GM18909 (cell line): Measurements from ENCODE around the gene PIAS1.
"Not testable (repeated sequence)": the region's sequence is repeated elsewhere in the genome, so short reads cannot be mapped to it uniquely, and the experiment has no call there.

Source experiments
- ATAC-seq: cut with Tn5 transposase; IDR thresholded peaks from one replicate; pipeline ENCODE4 v1.9.1; 2021; ENCODE audit warnings: mild to moderate bottlenecking; ENCODE audit not compliant: unreplicated experiment, poor library complexity

PIAS1 gene

DNA sequence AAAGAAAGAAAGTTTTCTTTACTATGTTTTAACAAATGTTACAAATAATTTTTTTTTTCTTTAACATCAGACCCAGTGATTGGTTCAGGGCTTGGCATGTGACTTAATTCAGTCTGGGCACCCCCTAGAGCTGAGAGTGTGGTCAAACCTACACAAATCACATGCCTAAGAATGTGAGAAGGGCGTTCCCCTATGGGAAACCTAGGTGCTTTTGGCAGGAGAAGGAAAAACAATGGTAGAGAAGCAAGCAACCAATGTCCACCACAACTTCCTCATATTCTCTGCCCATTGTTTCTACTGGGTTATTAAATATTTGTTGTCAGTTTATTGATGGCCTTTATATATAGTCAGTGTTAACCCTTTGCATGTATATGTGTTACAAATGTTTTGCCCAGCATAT, 21.4 kb upstream of the PIAS1 start:
- ATAC-seq = peak; percentile 45

DNA sequence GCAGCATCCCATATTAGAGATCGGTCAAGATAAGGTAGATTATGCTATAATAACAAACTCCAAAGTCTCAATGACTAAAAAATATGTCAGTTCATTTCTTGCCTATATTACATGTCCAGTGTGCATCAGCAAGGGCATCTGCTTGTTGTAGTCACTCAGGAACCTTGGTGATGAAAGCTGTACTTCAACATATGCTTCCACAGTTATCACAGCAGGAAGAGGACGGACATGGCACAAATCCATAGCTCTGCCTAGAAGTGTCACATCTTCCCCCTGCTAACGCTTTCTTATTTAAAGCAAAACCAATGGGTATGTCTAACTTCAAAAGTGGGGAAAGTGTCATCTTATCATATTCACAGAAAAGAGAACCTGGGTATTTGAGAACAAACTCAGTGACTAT, 20.0 kb upstream of the PIAS1 start:
- ATAC-seq = no peak

DNA sequence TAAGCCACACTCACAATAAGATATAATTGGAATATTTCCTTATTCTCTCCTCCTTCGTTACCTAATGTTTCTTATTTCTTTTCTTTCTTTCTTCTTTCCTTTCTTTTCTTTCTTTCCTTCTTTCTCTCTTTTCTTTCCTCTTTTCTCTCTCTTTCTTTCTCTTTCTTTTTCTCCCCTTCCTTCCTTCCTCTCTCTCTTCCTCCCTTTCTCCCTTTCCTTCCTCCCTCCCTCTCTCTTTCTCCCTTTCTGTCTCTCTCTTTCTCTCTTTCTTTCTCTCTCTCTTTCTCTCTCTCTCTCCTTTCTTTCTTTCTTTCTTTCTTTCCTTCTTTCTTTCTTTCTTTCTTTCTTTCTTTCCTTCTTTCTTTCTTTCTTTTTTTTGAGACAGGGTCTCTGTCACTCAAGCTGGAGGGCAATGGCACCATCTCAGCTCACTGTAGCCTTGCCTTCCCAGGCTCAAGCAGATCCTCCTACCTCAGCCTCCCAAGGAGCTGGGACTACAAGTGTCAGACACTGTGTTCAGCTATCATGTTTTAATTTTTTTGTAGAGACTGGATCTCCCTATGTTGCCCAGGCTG, 19.3 kb upstream of the PIAS1 start:
- no peak for ATAC-seq

DNA sequence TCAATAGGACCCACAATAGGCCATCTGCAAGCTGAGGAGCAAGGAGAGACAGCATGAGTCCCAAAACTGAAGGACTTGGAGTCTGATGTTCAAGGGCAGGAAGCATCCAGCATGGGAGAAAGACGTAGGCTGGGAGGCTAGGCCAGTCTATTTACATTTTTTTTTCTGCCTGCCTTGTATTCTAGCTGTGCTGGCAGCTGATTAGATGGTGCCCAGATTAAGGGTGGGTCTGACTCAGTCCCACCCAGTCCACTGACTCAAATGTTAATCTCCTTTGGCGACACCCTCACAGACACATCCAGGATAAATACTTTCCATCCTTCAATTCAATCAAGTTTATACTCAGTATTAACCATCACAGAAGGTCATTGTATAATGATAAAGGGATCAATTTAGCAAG, 15.9 kb upstream of the PIAS1 start:
- no peak for ATAC-seq

DNA sequence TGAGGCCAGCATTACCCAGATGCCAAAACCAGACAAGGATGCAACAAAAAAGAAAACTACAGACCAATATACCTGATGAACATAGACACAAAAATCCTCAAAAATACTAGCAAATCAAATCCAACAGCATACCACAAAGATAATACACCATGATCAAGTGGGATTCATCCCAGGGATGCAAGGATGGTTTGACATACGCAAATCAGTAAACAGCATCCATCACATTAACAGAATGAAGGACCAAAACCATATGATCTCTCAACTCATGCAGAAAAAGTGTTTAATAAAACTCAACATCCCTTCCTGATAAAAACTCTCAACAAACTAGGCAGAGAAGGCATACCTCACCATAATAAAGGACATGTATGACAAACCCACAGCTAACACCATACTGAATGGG, 14.0 kb upstream of the PIAS1 start:
- ATAC-seq = no peak

DNA sequence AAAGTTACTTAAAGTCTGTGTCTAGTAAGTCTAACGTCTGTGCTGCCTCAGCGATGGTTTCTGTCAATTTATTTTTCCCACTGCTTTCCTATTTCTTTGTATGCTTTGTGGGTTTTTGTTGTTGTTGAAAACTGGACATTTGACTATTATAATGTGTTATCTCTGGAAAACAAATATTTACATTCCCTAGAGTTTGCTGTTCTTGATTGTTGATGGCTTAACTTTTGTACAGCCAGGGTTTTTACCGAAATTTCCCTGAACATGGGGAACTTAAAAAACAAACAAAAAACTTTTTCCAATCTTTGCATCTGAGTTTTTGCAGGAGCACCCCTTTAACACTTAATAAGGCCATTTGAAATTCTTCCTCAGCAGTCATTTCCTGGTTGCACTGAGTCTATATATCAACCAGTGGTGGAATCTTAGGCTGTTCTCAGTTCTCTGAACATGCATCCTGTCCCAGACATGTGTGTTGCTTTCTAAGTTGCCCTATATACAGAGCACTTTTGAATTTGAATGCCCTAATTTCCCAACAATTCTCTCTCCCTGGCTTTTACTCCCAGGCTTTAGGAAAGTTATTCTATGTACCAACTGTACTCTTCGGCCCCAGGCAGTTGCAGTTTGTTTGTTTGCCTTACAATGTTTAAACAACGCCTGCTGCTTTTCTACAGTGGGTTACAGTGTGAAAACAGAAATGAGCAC, 11.8 kb upstream of the PIAS1 start:
- no peak for ATAC-seq

DNA sequence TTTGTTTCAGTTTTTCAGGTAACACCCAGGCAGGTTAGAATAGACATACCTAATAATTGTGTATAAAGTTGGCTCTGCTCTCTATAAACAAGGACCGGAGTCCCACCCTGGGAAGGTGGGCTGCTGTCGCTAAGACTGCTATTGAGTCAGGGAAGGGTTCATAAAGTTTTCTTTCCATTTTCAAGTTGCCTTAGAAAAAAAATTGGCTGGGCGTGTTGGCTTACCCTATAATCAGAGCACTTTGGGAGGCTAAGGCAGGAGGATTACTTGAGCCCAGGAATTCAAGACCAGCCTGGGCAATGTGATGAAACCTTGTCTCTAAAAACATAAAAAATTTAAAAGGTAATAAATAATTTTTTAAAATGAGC, 11.3 kb upstream of the PIAS1 start:
- no peak for ATAC-seq

DNA sequence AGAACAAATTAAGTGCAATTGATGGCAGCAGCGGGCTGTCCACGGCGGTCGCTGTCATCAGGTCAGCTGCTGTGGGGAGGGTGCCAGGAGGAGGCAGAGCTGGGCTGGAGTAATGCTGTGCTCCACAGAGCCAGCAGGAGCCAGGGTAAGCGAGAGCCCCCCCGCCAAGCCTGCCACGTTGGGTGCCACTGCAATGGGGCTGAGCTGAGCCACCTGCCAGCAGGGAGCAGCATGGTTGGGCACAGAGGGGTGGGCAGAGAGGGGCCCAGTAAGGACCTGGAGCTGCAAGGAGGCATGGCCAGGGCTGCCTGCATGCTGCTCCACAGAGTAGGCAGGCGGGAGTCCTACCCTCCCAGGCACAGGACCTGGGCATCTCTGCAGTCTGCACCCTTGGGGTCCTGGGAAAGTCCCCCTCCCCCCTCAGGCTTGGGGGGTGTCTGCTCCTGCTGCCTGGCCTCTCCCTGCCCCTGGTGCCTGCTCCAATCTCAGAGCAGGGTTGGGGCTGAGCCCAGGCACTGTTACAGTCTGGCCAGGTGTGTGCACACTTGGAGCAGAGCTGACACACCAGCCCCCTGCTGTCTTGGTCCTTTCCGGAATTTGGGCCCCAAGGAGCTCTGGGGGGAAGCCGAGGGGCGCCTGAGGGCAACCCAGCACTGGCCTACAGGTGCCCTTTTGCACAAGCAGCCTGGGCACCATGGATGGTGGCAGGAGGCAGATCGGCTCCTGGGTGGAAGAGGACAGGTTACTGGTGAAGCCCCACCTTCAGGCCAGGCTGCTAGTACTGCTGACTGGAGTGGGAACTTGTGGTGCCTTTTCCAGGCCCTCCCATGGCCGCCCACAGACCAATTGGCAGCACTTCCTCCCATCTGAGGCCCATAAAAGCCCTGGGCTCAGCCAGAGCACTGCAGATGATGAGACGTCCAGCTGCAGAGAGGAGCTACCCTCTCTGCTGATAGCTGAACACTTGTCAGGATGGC, 8.5 kb upstream of the PIAS1 start:
- no peak for ATAC-seq

DNA sequence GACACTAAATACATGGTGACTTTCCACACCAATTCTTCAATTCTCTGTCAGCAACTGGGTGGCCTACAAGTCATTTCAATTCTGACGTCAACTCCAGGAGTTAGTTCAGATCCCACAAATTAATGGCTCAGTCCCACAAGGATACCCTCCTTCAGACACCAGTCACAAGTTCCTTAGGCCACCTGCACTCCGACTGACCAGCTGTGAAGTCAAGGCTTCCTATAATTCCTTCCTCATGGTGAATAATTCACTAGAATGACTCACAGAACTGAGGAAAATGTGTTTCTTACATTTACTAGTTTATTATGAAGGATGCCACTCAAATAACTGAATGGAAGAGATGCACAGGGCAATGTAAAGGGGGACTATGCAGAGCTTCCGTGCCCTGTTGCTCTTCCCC, 6.3 kb upstream of the PIAS1 start:
- ATAC-seq = no peak

DNA sequence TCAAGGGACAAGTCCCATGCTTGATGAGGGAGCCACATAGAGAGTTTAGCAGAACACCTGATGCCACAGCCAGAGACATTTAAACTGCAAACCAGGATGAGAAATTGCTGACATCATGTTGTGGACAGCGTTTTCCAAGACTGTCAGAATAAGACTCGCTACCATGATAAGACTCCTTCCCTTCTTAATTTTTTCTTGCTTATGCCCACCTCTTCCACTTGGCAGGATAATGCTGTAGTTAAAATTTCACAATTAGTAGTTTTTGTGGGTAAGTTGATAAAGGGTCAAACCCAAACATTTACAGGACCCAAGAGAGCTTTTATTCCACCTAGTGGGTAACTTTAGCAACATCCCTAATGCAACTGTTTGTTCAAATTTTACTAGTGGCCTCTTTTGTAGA, 3.0 kb upstream of the PIAS1 start:
- ATAC-seq = no peak

DNA sequence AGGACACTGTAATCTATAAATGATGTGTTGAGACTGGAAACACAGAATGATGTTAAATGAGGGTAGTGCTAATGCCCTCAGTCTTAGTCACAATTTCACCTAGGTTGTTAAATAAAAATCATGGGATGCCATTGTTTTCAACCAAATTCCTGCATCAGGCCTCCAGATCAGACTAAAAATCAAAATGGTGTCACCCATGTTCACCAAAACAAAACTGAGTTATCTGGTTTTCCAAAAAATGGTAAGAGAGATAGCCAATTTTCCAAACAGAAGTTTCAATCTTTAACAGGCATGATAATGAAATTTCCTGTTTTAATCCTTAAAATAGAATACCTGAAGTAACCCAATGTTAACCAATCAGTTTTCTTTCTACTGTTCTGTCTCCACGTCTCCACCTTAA, 2.2 kb upstream of the PIAS1 start:
- no peak for ATAC-seq

DNA sequence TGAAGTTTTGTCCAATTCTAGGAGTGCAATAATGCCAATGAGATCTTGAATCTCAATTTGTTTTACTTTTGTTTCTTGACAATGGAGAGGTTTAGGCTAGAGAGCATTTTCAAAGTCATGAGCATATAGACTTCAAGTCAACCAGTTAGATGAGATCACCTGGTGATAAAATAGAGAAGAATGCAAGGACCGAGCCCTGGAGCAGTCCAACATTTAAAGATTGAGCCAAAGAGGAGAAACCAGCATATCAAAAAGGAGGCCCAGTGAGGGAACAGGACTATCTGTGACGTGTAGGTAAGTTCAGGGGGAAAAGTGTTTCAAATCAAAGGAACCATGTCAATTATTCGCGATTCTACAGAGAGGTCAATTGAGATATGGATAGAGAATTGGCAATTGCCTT, 1.7 kb upstream of the PIAS1 start:
- no peak for ATAC-seq

DNA sequence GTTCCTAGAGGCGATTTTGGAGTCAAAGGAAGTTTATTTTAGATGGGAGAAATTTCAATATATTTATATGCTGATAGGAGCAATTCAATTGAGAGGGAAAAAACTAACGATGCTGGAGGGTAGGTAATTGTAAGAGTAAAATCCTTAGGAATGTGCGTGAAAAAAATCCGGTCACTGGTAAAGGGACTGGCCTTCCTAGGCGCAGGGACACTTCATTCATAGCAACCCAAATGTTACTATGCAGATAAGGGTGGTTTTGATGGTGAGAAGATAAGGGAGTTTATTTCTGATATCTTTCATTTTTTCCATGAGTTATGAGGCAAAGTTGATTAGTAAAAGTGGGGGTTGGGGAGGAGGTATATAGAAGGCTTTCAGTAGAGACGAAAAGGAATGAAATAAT, 1.1 kb upstream of the PIAS1 start:
- no peak for ATAC-seq

DNA sequence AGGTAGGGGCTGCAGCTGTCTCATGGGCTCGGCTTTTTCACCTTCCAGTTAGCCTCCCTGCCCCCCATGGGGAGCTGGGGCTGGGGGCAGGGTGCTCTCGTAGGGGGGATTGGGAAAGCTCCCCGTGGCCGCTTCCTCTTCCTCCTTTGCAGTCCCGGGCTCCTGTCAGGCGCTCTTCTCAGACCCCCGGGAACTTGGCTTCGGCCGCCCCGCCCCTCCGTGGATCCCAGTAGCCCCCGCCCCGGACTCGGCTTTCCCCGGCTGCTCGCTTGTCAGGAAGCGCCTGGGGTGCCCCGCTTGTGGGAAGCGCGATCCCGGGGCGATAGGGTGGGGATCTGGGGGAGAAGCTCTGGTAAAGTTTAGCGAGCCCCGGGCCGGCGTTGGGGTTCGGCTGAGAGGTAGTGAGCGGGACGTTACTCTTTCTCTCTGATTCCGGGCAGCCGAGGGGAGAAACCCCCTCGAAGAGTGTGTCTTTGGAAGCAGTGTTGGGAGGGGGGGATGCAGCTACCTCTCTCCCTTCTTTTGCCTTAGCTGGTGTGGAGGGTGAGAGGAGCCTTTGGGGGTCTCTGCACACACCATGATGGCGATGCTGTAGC, 611 bp downstream of the PIAS1 start:
- ATAC-seq = peak; percentile 15

DNA sequence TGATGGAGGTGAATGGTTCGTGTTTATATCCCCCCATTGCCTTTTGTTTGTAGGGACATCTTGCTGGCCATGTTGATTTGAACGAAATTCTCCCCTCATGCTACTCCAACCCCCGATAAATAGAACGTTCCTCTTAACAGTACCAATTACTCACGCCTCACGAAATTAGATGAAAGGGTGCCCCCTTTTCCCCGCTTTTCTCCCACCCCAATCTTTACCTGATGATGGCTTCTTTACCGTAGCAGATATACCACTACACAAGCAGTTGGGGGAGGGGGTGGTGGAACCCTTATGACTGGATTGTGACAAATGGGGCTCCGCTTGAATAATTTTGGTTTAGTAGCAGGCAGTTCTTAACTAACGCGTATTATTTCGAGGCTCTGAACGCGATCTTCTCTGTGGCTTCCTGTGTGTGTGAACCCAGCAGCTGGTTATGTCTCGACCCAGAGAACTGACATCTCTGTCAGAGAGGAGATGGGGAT, 1.1 kb downstream of the PIAS1 start:
- ATAC-seq = peak; percentile 32

DNA sequence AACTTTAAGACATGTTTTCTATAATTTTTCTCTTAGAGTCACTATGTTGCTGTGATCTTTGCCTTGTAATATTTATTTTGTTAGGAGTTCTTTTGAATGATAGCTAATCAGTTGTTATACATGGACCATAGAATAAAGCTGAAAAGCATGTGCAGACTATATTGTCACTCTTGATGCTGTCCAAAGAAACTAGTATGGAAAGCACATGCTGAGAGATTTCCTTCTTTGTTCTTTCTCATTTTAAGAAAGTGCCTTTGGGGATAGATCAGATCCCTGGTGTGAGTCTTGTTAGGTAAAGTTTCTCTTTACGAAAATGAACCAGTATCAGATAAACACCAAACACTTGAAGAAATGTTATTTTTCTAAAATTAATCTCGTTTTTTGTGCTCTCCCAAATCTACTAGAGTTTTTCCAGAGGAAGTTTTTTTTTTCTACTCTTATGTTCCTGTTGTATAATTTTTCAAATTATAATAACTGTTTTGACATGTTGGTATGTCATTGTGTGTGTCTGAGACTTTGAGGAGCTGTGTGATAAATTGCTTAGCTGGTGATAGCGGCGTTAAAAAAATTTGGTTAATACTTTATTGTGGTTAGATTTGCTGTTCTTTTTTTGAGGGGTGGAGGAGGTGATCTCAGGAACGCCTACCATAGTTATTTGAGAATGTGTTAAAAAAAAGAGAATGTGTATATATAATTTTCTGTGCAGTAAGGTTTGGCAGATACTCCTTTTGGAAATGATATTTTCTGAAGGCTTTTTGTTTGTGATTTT, 2.2 kb downstream of the PIAS1 start:
- no peak for ATAC-seq

DNA sequence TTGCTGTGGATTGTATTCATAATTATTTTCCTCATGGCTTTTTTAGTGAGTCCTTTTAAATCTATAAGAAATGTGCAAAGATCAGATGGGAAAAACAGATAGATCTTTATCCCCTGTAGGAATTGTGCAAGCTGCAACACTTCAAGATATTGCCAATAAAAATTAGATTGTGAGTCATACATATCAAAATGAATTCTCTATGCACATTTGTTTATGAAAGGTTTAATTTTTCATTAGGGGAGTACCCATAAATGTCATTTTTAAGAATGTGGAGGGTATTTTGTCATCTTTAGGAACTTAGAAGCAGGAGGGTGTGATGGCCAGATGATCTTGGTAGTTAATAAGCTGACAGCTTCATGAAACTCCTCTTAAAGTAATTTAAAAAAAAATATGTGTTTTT, 2.9 kb downstream of the PIAS1 start:
- no peak for ATAC-seq

DNA sequence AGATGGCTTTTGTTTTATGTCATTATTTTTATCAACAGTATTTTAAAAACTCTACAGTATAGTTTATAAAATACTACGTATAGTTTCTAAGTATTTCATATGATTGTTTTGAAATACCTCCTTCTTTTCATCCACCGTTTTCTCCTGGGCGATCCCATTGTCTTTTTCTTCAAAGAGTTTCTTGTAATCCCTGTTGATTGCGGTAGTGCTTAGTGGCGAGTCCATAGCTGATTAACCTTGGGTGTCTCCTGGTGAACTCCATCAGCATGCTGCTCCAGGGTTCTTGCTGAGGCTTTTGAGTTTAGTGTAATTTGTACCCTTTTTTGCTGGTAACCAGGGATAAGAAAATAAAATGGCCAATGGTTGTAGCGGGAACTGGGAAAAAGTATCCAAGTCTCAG, 3.6 kb downstream of the PIAS1 start:
- ATAC-seq = no peak

DNA sequence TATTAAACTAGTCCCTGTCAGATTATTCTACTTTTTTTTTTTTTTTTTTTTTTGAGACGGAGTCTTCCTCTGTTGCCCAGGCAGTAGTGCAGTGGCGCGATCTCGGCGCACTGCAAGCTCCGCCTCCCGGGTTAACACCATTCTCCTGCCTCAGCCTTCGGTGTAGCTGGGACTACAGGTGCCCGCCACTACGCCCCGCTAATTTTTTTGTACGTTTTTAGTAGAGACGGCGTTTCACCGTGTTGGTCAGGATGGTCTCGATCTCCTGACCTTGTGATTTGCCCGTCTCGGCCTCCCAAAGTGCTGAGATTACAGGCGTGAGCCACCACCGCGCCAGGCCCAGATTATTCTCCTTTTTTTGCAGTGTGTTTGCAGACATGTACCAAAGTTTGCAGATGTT, 4.9 kb downstream of the PIAS1 start:
- ATAC-seq = not testable (repeated sequence)

DNA sequence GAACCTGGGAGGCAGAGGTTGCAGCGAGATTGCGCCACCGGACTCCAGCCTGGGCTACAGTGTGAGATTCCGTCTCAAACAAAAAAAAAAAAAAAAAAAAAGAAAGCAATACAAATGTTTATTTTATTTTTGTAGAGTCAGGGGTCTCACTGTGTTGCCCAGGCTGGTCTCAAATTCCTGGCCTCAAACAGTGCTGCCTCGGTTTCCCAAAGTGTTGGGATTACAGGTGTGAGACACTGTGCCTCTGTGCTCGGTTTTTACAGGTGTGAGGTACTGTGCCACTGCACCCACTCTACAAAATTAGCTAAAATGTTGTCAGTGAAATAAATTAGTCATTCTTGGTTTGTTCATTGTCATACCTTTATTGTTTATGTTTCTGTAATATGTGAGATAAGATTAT, 5.5 kb downstream of the PIAS1 start:
- ATAC-seq = no peak
